Activated CD4-positive, alpha-beta T cell treated with anti-CD3 and anti-CD28 coated beads, Interleukin-2, amount 10 ng/mL, durations not matched to agents 7 days and 5 days (primary cell): ENCODE measurements around the gene PPP2R2D. TPM values are rescaled to one million over a fixed set of nuclear protein-coding genes. Genes with fewer than 3 reads are reported as not detected.

Experiments used
- CTCF ChIA-PET: fragments of 350-600 bp; sonication (Branson Sonifier 250); formaldehyde crosslinking; loops from one replicate; lab custom pipeline; 2021; ENCODE audit warnings: antibody characterized with exemption; lab: Charles Lee
- POLR2A ChIA-PET: fragments of 350-600 bp; sonication (Branson Sonifier 250); formaldehyde crosslinking; loops from one replicate; lab custom pipeline; 2021; ENCODE audit warnings: antibody characterized with exemption; lab: Charles Lee
- DNase-seq: peaks from one replicate; pipeline ENCODE4 v3.0.0-alpha.2; 2020
- H3K27ac Mint-ChIP-seq: one replicate; pipeline ENCODE4 v1.8.0; 2021; ENCODE audit warnings: mild to moderate bottlenecking, moderate library complexity, mixed read lengths
- H3K27me3 Mint-ChIP-seq: one replicate; pipeline ENCODE4 v1.8.0; 2021; ENCODE audit warnings: mixed read lengths
- H3K36me3 Mint-ChIP-seq: one replicate; pipeline ENCODE4 v1.8.0; 2021; ENCODE audit warnings: low read depth, mixed read lengths
- H3K4me1 Mint-ChIP-seq: one replicate; pipeline ENCODE4 v1.8.0; 2021; ENCODE audit warnings: mixed read lengths
- H3K4me3 Mint-ChIP-seq: one replicate; pipeline ENCODE4 v1.8.0; 2021; ENCODE audit warnings: mild to moderate bottlenecking, moderate library complexity, mixed read lengths
- H3K9me3 Mint-ChIP-seq: one replicate; pipeline ENCODE4 v1.8.0; 2021; ENCODE audit warnings: mixed read lengths
- total RNA-seq, 2 experiments: library from RNA; stranded (reverse); gene quantifications; one replicate each; pipeline ENCODE4 v1.2.3, GENCODE V29; 2021

Gene PPP2R2D
- total RNA-seq, 2 experiments from 2014 or later: 38.5 to 43.1 TPM

- Mint-ChIP-seq H3K27ac (no peak overlapping the region), H3K4me3 (no peak overlapping the region), H3K9me3 (peaks cover 10% of the 10 kb centered on the region), H3K36me3 (no peaks in the 10 kb centered on the region), H3K27me3 (no peaks in the 10 kb centered on the region), H3K4me1 (peaks cover 12% of the 10 kb centered on the region)
- ChIA-PET CTCF (no interaction called here), POLR2A (no interaction called here)
- no peak for DNase-seq
Observed at GRCh38 chr10:132001238-132001972, 100.6 kb downstream of the PPP2R2D start.

GRCh38 chr10:132002004-132002403 lies 101.2 kb downstream of the PPP2R2D start:
- DNase-seq: no peak
- ChIA-PET CTCF (no interaction called here), POLR2A (no interaction called here)
- Mint-ChIP-seq H3K9me3 (peaks cover 12% of the 10 kb centered on the region), H3K4me3 (no peak overlapping the region), H3K27ac (no peak overlapping the region), H3K36me3 (no peaks in the 10 kb centered on the region), H3K4me1 (peaks cover 13% of the 10 kb centered on the region), H3K27me3 (peaks cover 3% of the 10 kb centered on the region)

GRCh38 chr10:132003282-132003924 lies 102.6 kb downstream of the PPP2R2D start:
- H3K36me3 Mint-ChIP-seq: no peaks in the 10 kb centered on the region
- H3K27me3 Mint-ChIP-seq: peaks cover 6% of the 10 kb centered on the region
- H3K4me3 Mint-ChIP-seq: no peak overlapping the region
- POLR2A ChIA-PET: no interaction called here
- CTCF ChIA-PET: interaction anchor here (0.8 to 1.1 kb wide), 2 partner anchors 104 to 118 kb away, joined by 3 to 5 read pairs; no protein-coding TSS in a partner anchor
- peaks cover 16% of the 10 kb centered on the region for H3K4me1 Mint-ChIP-seq
- peaks cover 12% of the 10 kb centered on the region for H3K9me3 Mint-ChIP-seq
- DNase-seq: no peak
- no peak overlapping the region for H3K27ac Mint-ChIP-seq

- H3K4me3 Mint-ChIP-seq: no peak overlapping the region
- peaks cover 12% of the 10 kb centered on the region for H3K9me3 Mint-ChIP-seq
- peaks cover 6% of the 10 kb centered on the region for H3K27me3 Mint-ChIP-seq
- ChIA-PET POLR2A (no interaction called here), CTCF (interaction anchor here (1.1 to 1.6 kb wide), 2 partner anchors 19 to 118 kb away, joined by 5 read pairs; no protein-coding TSS in a partner anchor)
- H3K36me3 Mint-ChIP-seq: no peaks in the 10 kb centered on the region
- DNase-seq: no peak
- no peak overlapping the region for H3K27ac Mint-ChIP-seq
- peaks cover 16% of the 10 kb centered on the region for H3K4me1 Mint-ChIP-seq
Observed at GRCh38 chr10:132004052-132004451, 103.2 kb downstream of the PPP2R2D start.

- CTCF ChIA-PET: interaction anchor here (1.6 kb wide), 1 partner anchor 18 kb away, joined by 5 read pairs; no protein-coding TSS in a partner anchor
- H3K27me3 Mint-ChIP-seq: peaks cover 13% of the 10 kb centered on the region
- H3K36me3 Mint-ChIP-seq: no peaks in the 10 kb centered on the region
Observed at GRCh38 chr10:132005147-132005546, 104.3 kb downstream of the PPP2R2D start.

DNA sequence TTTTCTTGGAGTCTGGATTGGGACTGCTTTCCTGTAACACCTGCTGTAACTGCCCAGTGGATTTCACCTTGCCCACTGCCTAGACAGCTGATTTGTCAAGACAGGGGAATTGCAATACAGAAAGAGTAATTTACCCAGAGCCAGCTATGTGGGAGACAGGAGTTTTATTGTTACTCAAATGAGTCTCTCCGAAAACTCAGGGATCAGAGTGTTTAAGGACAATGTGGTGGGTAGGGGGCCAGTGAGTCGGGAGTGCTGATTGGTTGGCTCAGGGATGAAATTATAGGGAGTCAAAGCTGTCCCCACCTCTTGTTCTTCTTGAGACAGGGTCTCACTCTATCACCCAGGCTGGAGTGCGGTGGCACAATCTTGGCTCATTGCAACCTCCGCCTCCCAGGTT lies 106.2 kb downstream of the PPP2R2D start:
- Mint-ChIP-seq H3K36me3 (no peaks in the 10 kb centered on the region), H3K4me3 (no peak overlapping the region), H3K9me3 (peaks cover 12% of the 10 kb centered on the region), H3K27me3 (peaks cover 22% of the 10 kb centered on the region), H3K4me1 (peaks cover 12% of the 10 kb centered on the region), H3K27ac (no peak overlapping the region)
- DNase-seq: no peak
- CTCF ChIA-PET: no interaction called here
- POLR2A ChIA-PET: no interaction called here

More at GRCh38 chr10:132005147-132005546, 104.3 kb downstream of the PPP2R2D start:
- peaks cover 12% of the 10 kb centered on the region for H3K9me3 Mint-ChIP-seq
- POLR2A ChIA-PET: no interaction called here
- DNase-seq: no peak
- H3K4me1 Mint-ChIP-seq: peaks cover 16% of the 10 kb centered on the region
- H3K27ac Mint-ChIP-seq: no peak overlapping the region
- no peak overlapping the region for H3K4me3 Mint-ChIP-seq

DNA sequence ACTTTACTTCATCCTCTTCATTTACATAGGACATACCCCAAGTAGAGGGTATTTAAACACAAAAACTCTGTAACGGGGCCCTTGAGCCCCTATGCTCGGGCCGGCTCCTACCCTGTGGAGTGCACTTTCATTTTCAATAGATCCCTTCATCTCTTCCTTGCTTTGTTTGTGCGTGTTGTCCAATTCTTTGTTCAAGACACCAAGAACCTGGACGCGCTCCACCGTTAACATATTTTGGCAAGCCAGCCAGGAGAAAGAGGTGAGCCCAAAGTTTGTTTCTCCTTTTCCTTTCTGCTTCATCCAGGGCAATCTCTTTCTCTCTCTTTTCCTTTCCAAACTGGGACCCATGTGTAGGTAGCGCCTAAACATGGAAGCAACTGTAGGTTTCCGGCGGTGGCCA lies 106.9 kb downstream of the PPP2R2D start:
- Mint-ChIP-seq H3K4me1 (peaks cover 12% of the 10 kb centered on the region), H3K9me3 (peaks cover 12% of the 10 kb centered on the region), H3K27me3 (peaks cover 22% of the 10 kb centered on the region), H3K4me3 (no peak overlapping the region), H3K27ac (no peak overlapping the region), H3K36me3 (no peaks in the 10 kb centered on the region)
- ChIA-PET POLR2A (no interaction called here), CTCF (no interaction called here)
- DNase-seq: no peak

Other genes starting within 250 kb of the PPP2R2D start
- gene BNIP3, start 80.9 kb downstream of the PPP2R2D start, total RNA-seq: 10 to 100 TPM; 59.0 to 62.2 TPM
- under 1 TPM; 0.07 to 0.12 TPM for gene JAKMIP3, start 164.9 kb downstream of the PPP2R2D start, total RNA-seq